Measurements from ENCODE around the gene ZBTB32. TPM values are rescaled to one million over a fixed set of nuclear protein-coding genes. Genes with fewer than 3 reads are reported as not detected.

Gene ZBTB32
- polyA plus RNA-seq, 1 of the 3 experiments (the other 2 are of a cell fraction), result not detected

GRCh38 chr19:35748106-35749020, 44.0 kb downstream of the ZBTB32 start, which contains the start of gene LIN37 (continued):
- TF ChIP-seq ZBTB33 (IDR thresholded peaks at IDR 0.05; ENCODE audit: borderline replicate concordance, low read depth) (peak; percentile 96), NRF1 (IDR thresholded peaks at IDR 0.05; ENCODE audit: low read depth, low read length) (peak; percentile 85), SMC3 (IDR thresholded peaks at IDR 0.05; ENCODE audit: low read depth, low read length) (no peak), MXI1 (IDR thresholded peaks at IDR 0.05; ENCODE audit: low read depth, low read length) (peak; percentile 89), RXRA (IDR thresholded peaks at IDR 0.05; ENCODE audit: borderline replicate concordance, low read depth) (no peak), IRF3 (IDR thresholded peaks at IDR 0.05; ENCODE audit: low read depth, low read length) (peak; percentile 85), FOXJ3 (CRISPR knock-in tag; IDR thresholded peaks at IDR 0.05) (no peak), TAF1 (IDR thresholded peaks at IDR 0.05; ENCODE audit: borderline replicate concordance, low read depth, low read length) (peak; percentile 46; the same call in 1 of the 2 replicates), EZH2phosphoT487 (IDR thresholded peaks at IDR 0.05; ENCODE audit: borderline replicate concordance, low read depth) (no peak), ELF1 (IDR thresholded peaks at IDR 0.05) (peak; percentile 98), NFIC (IDR thresholded peaks at IDR 0.05; ENCODE audit: borderline replicate concordance) (0 out of 2 replicates have a peak, but pooled peaks have one; percentile 17), RCOR1 (IDR thresholded peaks at IDR 0.05; ENCODE audit: low read length) (peak; percentile 27; the same call in 1 of the 2 replicates)

- H3K4me1 ChIP-seq (ENCODE audit: control insufficient read depth in 1 of 2, insufficient read depth in 2 of 2, low read depth in 1 of 2, low read length in 1 of 2), result peaks cover 9 to 14% of the 10 kb centered on the region in 2 experiments; a peak in 2 of 4 replicates
- H4K20me1 ChIP-seq (ENCODE audit: insufficient read depth), result no peaks in the 10 kb centered on the region
- DNase-seq, result no peak
- peaks cover 51% of the 10 kb centered on the region for H3K79me2 ChIP-seq (ENCODE audit: insufficient read depth)
- H3K4me2 ChIP-seq, result peak overlapping the region; percentile 99; the same call in 1 of the 2 replicates
- H3K4me3 ChIP-seq (ENCODE audit: low read depth in 2 of 2, low read length in 1 of 2), result no peak overlapping the region; a peak in 1 of 4 replicates
- CTCF ChIA-PET, result no interaction called here
- POLR2A ChIA-PET, result no interaction called here
- H3K27ac ChIP-seq (ENCODE audit: low read depth in 2 of 2, low read length in 1 of 2), result no peak overlapping the region
- H2AFZ ChIP-seq (ENCODE audit: low read depth), result no peak overlapping the region
- H3K9me2 ChIP-seq, result no peaks in the 10 kb centered on the region
- no peak for TF ChIP-seq PBX3 (IDR thresholded peaks at IDR 0.05)
- TF ChIP-seq YY1 (IDR thresholded peaks at IDR 0.05; ENCODE audit: low read depth), result no peak
- TF ChIP-seq SMC3 (IDR thresholded peaks at IDR 0.05; ENCODE audit: low read depth, low read length), result no peak
- TF ChIP-seq RFX5 (IDR thresholded peaks at IDR 0.05; ENCODE audit: low read length), result no peak
- no peak for TF ChIP-seq NFIC (IDR thresholded peaks at IDR 0.05; ENCODE audit: borderline replicate concordance)
- TF ChIP-seq CHD2 (IDR thresholded peaks at IDR 0.05; ENCODE audit: low read length, partially characterized antibody), result no peak
- no peak for TF ChIP-seq RAD21 (IDR thresholded peaks at IDR 0.05; ENCODE audit: low read length)
- no peak for TF ChIP-seq MEF2A (IDR thresholded peaks at IDR 0.05; ENCODE audit: borderline replicate concordance, low read depth)
- no peak for TF ChIP-seq GATA2 (CRISPR knock-in tag; IDR thresholded peaks at IDR 0.05)
- TF ChIP-seq MXI1 (IDR thresholded peaks at IDR 0.05; ENCODE audit: low read depth, low read length), result no peak
- WGBS (ENCODE audit: low lambda C conversion rate), result 79% methylated on average over 5 of the region's 5 CpGs
- no peak overlapping the region for H3K9ac ChIP-seq
- no peaks in the 10 kb centered on the region for H3K27me3 ChIP-seq (ENCODE audit: insufficient read depth)
- H3K36me3 ChIP-seq (replicated peaks in 1 of 2; ENCODE audit: control insufficient read depth in 1 of 2, insufficient read depth in 2 of 2, low read length in 1 of 2), result peaks cover 11 to 30% of the 10 kb centered on the region in 2 experiments
- H3K9me3 ChIP-seq, result no peaks in the 10 kb centered on the region
- peaks cover 10% of the 10 kb centered on the region for H3F3A ChIP-seq (replicated peaks; ENCODE audit: insufficient read depth)
Measured at GRCh38 chr19:35750167-35750566, 45.8 kb downstream of the ZBTB32 start.
